ENCODE data around the gene C10orf95. TPM values are rescaled to one million over a fixed set of nuclear protein-coding genes. Genes with fewer than 3 reads are reported as not detected.

The C10orf95 gene
- total and polyA plus RNA-seq, 2 of the 13 experiments (the other 11 are each of a cell fraction or from before 2014, with no cell fraction given): 0.05 to 0.07 TPM

GRCh38 chr10:102449321-102450123 is 1.8 kb downstream of the C10orf95 start (continued):
- TF ChIP-seq MAZ (IDR thresholded peaks at IDR 0.05; ENCODE audit: borderline replicate concordance, low read depth, low read length) (no peak), MAZ (CRISPR knock-in tag; IDR thresholded peaks at IDR 0.05; ENCODE audit: low read depth) (no peak), HIVEP1 (CRISPR knock-in tag; IDR thresholded peaks at IDR 0.05) (no peak), POLR2AphosphoS5 (IDR thresholded peaks at IDR 0.05; ENCODE audit: low read depth, low read length) (0 out of 2 replicates have a peak, but pooled peaks have one; percentile 15), FOXA3 (CRISPR knock-in tag; IDR thresholded peaks at IDR 0.05) (peak; percentile 22; the same call in 1 of the 2 replicates), AHDC1 (CRISPR knock-in tag; IDR thresholded peaks at IDR 0.05; ENCODE audit: borderline replicate concordance) (no peak), TBP (CRISPR knock-in tag; IDR thresholded peaks at IDR 0.05) (no peak), ZNF318 (CRISPR knock-in tag; IDR thresholded peaks at IDR 0.05) (no peak), SUZ12 (IDR thresholded peaks at IDR 0.05; ENCODE audit: low read depth, low read length) (no peak), ZNF510 (CRISPR knock-in tag; IDR thresholded peaks at IDR 0.05; ENCODE audit: low read depth) (no peak)
- TF ChIP-seq, protein P1, sequence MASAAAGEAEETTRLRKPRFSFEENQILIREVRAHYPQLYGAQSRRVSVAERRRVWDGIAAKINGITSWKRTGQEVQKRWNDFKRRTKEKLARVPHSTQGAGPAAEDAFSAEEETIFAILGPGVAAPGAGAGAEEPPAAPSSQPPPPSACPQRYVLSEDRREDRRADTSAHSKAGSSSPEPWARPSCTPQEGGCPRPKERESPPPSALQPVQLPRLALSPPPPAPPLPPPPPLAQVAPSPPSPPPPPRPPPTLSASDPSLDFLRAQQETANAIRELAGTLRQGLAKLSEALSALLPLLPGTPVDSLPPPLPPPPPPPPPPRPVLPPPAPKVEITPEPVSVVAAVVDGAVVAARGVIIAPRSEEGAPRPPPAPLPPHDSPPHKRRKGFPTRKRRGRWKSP (CRISPR knock-in tag; IDR thresholded peaks at IDR 0.05): no peak
- TF ChIP-seq, protein P2, sequence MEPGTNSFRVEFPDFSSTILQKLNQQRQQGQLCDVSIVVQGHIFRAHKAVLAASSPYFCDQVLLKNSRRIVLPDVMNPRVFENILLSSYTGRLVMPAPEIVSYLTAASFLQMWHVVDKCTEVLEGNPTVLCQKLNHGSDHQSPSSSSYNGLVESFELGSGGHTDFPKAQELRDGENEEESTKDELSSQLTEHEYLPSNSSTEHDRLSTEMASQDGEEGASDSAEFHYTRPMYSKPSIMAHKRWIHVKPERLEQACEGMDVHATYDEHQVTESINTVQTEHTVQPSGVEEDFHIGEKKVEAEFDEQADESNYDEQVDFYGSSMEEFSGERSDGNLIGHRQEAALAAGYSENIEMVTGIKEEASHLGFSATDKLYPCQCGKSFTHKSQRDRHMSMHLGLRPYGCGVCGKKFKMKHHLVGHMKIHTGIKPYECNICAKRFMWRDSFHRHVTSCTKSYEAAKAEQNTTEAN (CRISPR knock-in tag; conservative IDR thresholded peaks at IDR 0.05): no peak
